ENCODE results near the gene MBTPS1. TPM values are rescaled to one million over a fixed set of nuclear protein-coding genes. Genes with fewer than 3 reads are reported as not detected.

The MBTPS1 gene
- total RNA-seq, 1 experiment from 2014 or later, result 56.1 TPM

GRCh38 chr16:84137769-84138357 is 21.1 kb upstream of the MBTPS1 start:
- Histone ChIP-seq H3K4me2 (ENCODE audit: low read length) (no peak overlapping the region), H3K4me3 (ENCODE audit: low read length) (no peak overlapping the region), H3K36me3 (ENCODE audit: low read depth, low read length) (no peaks in the 10 kb centered on the region), H3K9me3 (ENCODE audit: low read length) (no peaks in the 10 kb centered on the region), H3K9me2 (replicated peaks; ENCODE audit: low read length) (no peaks in the 10 kb centered on the region), H3F3A (ENCODE audit: low read length, unreplicated experiment) (no peaks in the 10 kb centered on the region), H3K27ac (ENCODE audit: low read length) (no peak overlapping the region), H3K9ac (ENCODE audit: low read length) (no peak overlapping the region), H3K27me3 (ENCODE audit: low read length) (no peaks in the 10 kb centered on the region), H3K4me1 (ENCODE audit: insufficient read depth, low read length) (peaks cover 8% of the 10 kb centered on the region), H4K20me1 (ENCODE audit: low read length) (no peaks in the 10 kb centered on the region), H2AFZ (ENCODE audit: low read length) (no peak overlapping the region), H3K79me2 (ENCODE audit: low read length) (peaks cover 14% of the 10 kb centered on the region)
- TF ChIP-seq, protein P1, sequence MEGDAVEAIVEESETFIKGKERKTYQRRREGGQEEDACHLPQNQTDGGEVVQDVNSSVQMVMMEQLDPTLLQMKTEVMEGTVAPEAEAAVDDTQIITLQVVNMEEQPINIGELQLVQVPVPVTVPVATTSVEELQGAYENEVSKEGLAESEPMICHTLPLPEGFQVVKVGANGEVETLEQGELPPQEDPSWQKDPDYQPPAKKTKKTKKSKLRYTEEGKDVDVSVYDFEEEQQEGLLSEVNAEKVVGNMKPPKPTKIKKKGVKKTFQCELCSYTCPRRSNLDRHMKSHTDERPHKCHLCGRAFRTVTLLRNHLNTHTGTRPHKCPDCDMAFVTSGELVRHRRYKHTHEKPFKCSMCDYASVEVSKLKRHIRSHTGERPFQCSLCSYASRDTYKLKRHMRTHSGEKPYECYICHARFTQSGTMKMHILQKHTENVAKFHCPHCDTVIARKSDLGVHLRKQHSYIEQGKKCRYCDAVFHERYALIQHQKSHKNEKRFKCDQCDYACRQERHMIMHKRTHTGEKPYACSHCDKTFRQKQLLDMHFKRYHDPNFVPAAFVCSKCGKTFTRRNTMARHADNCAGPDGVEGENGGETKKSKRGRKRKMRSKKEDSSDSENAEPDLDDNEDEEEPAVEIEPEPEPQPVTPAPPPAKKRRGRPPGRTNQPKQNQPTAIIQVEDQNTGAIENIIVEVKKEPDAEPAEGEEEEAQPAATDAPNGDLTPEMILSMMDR (conservative IDR thresholded peaks at IDR 0.05; ENCODE audit: low read depth, low read length), result no peak
- TF ChIP-seq EZH2phosphoT487 (IDR thresholded peaks at IDR 0.05; ENCODE audit: borderline replicate concordance, low read length) (no peak), EZH2 (IDR thresholded peaks at IDR 0.05; ENCODE audit: low read length, unreplicated experiment) (no peak)
- POLR2A ChIA-PET (ENCODE audit: unreplicated experiment), result no interaction called here
- CTCF ChIA-PET, result no interaction called here
- ATAC-seq (no peak), DNase-seq (no peak)
- BruUV-seq (replicated peaks), result no TSS peak
- intact Hi-C loops (cut with micrococcal nuclease), result no loop called here

- Histone ChIP-seq H3K9ac (ENCODE audit: low read length) (no peak overlapping the region), H3K4me1 (ENCODE audit: insufficient read depth, low read length) (peaks cover 8% of the 10 kb centered on the region), H4K20me1 (ENCODE audit: low read length) (no peaks in the 10 kb centered on the region), H3K27ac (ENCODE audit: low read length) (no peak overlapping the region), H3K36me3 (ENCODE audit: low read depth, low read length) (no peaks in the 10 kb centered on the region), H3F3A (ENCODE audit: low read length, unreplicated experiment) (no peaks in the 10 kb centered on the region), H3K4me3 (ENCODE audit: low read length) (no peak overlapping the region), H3K9me3 (ENCODE audit: low read length) (no peaks in the 10 kb centered on the region), H3K27me3 (ENCODE audit: low read length) (no peaks in the 10 kb centered on the region), H3K4me2 (ENCODE audit: low read length) (no peak overlapping the region), H3K9me2 (replicated peaks; ENCODE audit: low read length) (no peaks in the 10 kb centered on the region), H3K79me2 (ENCODE audit: low read length) (peaks cover 9% of the 10 kb centered on the region), H2AFZ (ENCODE audit: low read length) (no peak overlapping the region)
- ATAC-seq (no peak), DNase-seq (no peak)
- BruUV-seq (replicated peaks), result no TSS peak
- no peak for TF ChIP-seq EZH2 (IDR thresholded peaks at IDR 0.05; ENCODE audit: low read length, unreplicated experiment)
- no peak for TF ChIP-seq EZH2phosphoT487 (IDR thresholded peaks at IDR 0.05; ENCODE audit: borderline replicate concordance, low read length)
- TF ChIP-seq, protein P1 (conservative IDR thresholded peaks at IDR 0.05; ENCODE audit: low read depth, low read length), result no peak
- intact Hi-C loops (cut with micrococcal nuclease), result no loop called here
- POLR2A ChIA-PET (ENCODE audit: unreplicated experiment), result no interaction called here
- CTCF ChIA-PET, result no interaction called here
These were observed 20.5 kb upstream of the MBTPS1 start for GRCh38 chr16:84137287-84137686.

GRCh38 chr16:84136331-84137125 is 19.8 kb upstream of the MBTPS1 start:
- no peaks in the 10 kb centered on the region for H3K27me3 ChIP-seq (ENCODE audit: low read length)
- no peaks in the 10 kb centered on the region for H3K9me3 ChIP-seq (ENCODE audit: low read length)
- H3F3A ChIP-seq (ENCODE audit: low read length, unreplicated experiment), result no peaks in the 10 kb centered on the region
- TF ChIP-seq EZH2 (IDR thresholded peaks at IDR 0.05; ENCODE audit: low read length, unreplicated experiment), result no peak
- TF ChIP-seq, protein P1 (conservative IDR thresholded peaks at IDR 0.05; ENCODE audit: low read depth, low read length), result no peak
- no peak for TF ChIP-seq EZH2phosphoT487 (IDR thresholded peaks at IDR 0.05; ENCODE audit: borderline replicate concordance, low read length)
- H3K4me3 ChIP-seq (ENCODE audit: low read length), result no peak overlapping the region
- ATAC-seq (no peak), DNase-seq (no peak)
- H3K9ac ChIP-seq (ENCODE audit: low read length), result no peak overlapping the region
- no TSS peak for BruUV-seq (replicated peaks)
- H3K79me2 ChIP-seq (ENCODE audit: low read length), result peaks cover 9% of the 10 kb centered on the region
- intact Hi-C loops (cut with micrococcal nuclease), result no loop called here
- CTCF ChIA-PET, result no interaction called here
- H3K36me3 ChIP-seq (ENCODE audit: low read depth, low read length), result no peaks in the 10 kb centered on the region
- POLR2A ChIA-PET (ENCODE audit: unreplicated experiment), result no interaction called here
- no peaks in the 10 kb centered on the region for H3K9me2 ChIP-seq (replicated peaks; ENCODE audit: low read length)
- H4K20me1 ChIP-seq (ENCODE audit: low read length), result no peaks in the 10 kb centered on the region
- H2AFZ ChIP-seq (ENCODE audit: low read length), result no peak overlapping the region
- peaks cover 8% of the 10 kb centered on the region for H3K4me1 ChIP-seq (ENCODE audit: insufficient read depth, low read length)
- no peak overlapping the region for H3K4me2 ChIP-seq (ENCODE audit: low read length)
- no peak overlapping the region for H3K27ac ChIP-seq (ENCODE audit: low read length)
